Inferior parietal cortex (tissue), 1 donor: ENCODE measurements around the gene RAB11FIP5.

ENCODE experiments used
- DNase-seq: peaks from one replicate; pipeline ENCODE4 v3.0.0-alpha.2; 2016; ENCODE audit errors: extremely low spot score

Gene RAB11FIP5

GRCh38 chr2:73034661-73035375 lies 77.9 kb downstream of the RAB11FIP5 start:
- no peak for DNase-seq

DNA sequence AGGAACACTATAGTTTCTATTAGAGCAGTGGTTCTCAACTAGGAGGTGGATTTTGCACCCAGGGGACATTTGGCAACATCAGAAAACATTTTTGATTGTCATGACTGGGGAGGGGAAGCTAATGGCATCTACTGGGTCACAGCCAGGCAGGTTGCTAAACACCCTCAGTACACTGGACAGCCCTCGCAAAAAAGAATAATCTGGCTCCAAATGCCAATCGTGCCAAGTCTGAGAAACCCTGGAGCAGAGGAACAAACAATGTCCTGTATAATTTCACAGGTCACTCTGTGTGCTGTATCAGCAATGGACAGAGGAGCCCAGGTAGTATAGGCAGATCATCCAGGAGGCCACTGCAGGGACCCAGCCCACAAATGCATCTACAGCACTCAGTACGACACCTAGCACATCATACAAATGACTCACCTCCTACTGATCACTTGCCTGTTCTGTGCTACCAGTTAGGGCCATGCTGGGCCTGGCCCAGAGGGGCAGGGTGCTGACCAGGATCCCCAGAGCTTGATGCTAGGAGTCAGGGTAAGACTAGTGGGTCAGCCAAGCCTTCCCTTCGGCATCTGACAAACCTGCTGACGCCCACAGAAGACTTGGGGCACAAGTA lies 78.9 kb downstream of the RAB11FIP5 start:
- DNase-seq = no peak

DNA sequence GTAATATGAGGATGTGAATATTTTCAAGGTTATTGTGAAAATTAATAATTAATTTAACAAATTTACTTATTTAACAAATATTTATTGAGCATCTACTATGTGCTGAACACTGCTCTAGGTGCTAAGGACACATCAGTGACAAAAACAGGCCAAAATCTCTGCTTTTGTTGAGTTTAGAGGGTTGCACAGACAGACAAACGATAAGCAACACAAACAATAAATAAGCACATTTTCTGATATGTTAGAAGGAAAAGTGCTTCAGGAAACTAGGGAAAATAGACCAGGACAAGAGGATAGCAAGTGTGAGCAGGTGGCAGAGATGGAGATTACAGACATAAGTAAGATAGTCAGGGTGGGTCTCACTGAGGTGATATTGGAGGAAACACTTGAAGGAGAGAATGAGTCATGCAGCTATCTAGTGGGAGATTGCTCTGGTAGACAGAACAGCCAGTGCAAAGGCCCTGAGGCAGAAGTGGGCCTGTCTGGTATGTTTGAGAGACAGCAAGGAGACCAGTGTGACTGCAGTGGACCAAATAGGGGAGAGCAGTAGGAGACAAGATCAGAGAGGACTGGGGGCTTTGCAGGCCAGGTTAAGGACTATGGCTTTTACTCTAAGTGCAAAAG lies 79.5 kb downstream of the RAB11FIP5 start:
- no peak for DNase-seq

DNA sequence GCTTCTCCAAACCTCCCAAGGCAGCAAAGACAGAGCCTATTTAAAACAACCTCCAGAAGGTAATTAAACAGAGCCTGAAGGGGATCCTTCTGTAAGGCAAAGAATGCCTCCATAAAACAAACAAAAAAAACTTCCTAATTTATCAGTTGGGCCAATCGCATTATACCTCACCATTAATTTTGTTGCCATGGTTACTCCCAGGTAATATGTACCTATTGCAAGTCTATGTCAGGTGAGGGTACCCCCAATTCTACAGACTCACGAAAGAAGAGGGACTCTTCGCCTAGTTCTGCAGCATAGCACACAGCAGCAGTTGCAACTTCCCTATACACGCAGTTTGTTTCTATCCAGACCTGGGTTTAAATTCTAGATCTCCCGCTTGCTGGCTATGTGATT lies 80.0 kb downstream of the RAB11FIP5 start:
- no peak for DNase-seq

DNA sequence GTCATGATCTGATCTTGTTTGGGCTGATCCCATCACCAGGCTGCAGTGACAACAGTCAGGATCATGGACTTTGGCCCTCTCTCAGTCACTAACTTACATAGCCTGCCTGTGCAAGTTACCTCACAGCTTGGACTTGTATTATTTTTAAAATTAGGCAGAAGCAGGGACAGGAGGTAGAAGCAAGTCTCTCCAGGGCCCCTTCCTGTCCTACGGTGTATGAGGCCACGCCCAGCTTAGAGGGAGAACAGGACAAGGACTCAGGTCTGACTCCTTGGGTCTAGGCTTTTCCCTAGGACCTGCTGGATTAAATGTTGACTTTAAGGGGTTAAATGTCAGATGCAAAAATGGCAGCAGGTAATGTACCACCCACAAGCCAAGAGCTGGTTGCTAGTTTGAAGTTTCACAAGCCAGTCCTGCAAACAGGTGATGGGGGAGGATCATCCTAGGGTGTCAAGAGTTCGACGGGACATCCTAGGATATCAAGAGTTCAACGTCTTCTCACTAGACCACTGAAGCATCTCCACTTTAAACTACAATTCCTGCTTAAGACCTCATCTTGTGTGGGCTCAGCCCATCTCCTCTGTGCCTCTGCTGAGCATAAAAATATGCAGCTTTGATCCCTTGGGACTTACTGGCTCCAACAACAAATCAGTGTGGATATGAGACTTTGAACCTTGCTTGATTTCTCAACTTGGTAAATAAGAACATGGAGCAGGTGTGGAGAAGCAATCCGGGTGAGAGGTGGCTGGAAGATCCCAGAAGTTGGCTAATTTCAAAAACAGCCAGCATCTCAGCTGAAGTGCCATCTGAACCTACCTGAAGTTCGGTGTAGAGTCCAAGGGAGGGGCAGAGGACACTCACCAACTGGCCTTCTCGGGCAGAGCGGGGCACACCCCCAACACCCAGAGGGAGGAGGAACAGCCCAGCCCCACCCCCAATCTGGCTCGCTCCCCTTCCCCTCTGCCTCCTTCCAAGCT lies 80.7 kb downstream of the RAB11FIP5 start:
- DNase-seq = no peak

GRCh38 chr2:73031095-73031678 lies 81.6 kb downstream of the RAB11FIP5 start:
- no peak for DNase-seq

DNA sequence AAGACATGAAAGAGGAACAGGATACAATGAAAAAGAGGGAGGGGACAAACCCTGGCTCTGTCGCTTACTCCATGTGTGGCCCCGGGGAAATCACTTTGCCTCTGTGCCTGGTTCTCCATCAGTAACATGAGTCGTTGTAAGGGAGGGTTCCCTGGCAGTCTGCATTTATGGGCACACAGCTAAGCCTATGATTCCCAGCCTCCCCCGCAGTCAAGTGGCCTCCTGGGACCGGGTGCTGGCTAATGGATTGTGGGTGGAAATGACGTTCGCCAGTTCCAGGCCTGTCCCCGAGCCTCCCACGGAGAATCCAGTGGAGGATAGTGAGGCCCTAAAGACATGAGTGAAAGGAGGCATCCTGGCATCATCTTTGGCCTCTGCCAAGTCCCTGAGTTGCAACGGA lies 83.9 kb downstream of the RAB11FIP5 start:
- DNase-seq = no peak

DNA sequence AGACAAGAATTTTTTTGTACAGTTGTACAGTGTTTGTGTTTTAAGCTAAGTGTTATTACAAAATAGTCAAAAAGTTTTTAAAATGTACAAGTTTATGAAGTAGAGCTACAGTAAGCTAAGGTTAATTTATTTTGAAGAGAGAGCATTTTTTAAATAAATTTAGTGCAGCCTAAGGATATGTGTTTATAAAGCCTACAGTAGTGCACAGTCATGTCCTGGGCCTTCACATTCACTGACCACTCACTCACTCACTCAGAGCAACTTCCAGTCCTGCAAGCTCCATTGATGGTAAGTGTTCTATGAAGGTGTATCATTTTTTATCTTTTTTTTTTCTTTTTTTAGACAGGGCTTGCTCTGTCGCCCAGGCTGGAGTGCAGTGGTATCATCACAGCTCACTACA lies 85.4 kb downstream of the RAB11FIP5 start:
- no peak for DNase-seq

GRCh38 chr2:73023497-73023896 lies 89.3 kb downstream of the RAB11FIP5 start:
- no peak for DNase-seq
